NCI-H1436 (cell line): ENCODE measurements around the gene FRMD1.

Experiments
- DNase-seq: peaks from one replicate; lab custom pipeline; 2025; lab: John Stamatoyannopoulos, UW

Gene FRMD1

DNA sequence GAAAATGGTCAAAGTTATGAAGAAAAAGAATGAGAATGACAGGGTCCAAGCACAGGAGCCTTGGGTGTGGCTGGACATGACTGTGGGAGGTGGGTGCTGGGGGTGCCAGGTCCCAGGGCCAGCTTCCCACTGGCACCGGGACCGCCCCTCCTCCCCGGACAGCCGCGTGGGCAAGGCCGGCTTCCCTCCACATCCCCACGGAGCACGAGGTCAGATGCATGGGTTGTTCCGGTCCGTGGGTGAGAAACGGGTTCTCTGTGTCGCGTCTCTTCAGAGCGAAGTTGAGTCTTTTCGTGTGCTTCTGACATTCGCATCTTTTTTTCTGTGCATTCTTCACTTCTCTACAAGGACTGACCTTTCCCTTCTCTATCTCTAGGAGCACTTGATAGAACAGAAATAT is 51.5 kb downstream of the FRMD1 start:
- no peak for DNase-seq

DNA sequence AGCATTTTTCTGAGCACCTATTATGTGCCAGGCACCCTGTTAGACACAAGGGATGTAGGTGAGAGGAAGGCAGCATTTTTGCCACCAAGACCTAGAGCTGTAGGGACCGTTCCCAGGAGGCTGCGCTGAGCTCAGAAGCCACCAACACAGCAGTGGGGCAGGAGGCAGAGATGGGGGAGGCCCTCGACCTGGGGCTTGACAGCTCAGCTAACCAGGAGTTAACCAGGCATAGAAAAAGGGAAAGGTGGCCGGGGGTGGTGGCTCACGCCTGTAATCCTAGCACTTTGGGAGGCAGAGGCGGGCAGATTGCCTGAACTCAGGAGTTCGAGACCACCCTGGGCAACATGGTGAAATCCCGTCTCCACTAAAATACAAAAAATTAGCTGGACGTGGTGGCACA is 52.1 kb downstream of the FRMD1 start:
- DNase-seq, result no peak

DNA sequence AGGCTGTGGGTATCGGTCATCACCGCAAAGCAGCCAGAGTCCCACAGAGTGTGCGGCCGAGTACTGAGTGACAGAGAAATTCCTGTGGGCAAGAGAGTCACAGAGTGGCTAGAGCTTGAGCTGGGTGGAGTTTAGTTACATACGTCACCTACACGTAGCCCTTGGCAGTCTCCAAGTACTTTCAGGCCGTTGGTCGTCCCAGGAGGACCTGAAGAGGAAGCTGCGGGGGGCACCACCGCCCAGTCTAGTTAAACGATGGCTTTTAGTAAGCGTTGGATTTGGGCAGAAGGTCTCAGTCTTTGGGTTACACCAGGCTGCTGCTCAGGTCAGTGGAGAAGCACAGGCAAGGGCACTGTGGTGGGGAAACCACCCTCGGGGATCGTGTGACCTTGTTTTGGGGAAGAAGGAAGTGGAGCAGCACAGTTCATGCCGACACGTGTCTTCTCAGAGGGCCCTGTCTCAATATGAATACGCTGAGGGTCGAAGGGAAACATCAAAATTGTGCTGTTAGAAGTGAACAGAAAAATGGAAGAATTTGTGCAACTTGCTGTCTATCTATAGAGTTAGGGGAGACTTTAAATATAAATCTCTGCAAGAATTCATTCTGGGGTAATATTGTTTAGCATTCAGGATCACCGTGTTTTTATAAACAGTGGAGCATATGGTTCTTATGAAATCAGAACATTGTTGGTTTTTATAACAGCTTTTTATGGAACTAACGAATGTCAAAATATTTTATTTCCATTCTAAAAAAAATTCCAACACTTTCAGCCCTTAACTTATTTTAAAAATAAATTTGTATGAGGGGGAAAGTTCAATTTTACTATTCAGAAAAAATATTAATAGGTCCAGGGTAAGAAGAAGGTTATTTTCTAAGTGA is 52.9 kb downstream of the FRMD1 start:
- DNase-seq, result no peak

DNA sequence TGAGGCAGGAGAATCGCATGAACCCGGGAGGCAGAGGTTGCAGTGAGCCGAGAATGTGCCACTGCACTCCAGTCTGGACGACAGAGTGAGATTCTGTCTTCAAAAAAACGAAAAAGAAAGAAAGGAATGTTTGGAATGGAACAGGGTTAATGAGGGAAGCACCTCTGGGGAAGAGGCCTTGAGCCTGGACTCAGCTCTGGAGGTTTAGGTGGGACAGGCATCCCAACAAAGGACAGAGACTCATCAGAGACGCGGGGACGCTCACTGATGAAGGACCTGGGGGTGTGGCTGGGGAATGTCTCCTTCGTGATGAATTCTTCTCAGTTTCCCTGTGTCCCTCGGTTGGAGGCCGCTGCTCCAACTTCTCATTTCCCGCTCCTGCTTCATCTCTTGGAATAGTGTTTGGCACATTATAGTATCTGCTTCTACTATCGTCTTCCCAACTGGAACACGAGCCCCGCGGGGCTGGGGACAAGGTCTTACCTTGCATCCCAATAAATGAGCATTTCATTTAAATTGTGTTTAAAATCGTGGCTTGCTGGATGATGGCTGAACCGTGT is 54.0 kb downstream of the FRMD1 start:
- no peak for DNase-seq

DNA sequence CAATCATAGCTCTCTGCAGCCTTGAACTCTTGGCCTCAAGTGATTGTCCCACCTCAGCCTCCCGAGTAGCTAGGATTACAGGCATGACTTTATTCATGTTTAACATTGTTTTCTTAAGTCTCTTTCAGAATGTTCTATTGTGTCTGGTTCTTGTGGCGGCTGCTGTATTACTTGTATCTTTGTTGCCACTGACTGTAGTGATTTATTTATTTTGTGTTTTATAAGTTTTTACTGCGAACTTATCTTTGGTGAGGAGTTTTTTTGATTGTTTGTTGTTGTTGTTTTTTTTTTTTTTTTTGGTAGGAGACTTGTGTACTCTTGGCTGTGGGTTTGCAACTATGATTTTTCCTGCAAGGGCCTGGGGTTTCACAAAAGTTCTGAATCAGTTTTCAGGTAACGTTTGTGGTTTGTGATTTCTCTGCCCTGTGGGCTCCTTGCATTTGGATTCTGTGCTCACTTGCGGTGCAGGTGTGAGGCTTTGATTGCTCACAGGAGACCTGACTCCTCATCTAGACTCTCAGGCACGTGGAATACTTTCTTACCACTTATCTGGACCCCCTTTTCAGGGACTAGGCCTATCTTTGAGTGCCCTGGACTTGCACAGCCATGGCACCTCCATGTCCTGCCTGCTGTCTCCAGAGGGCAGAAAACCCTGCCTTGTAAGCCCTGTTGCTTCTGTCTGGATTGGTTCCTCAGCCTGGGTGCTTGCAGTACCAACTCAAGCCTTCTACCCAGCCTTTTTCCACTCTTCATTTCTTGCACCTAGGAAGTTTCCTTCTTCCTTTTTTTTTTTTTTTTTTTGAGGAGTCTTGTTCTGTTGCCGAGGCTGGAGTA is 56.3 kb downstream of the FRMD1 start:
- no peak for DNase-seq

DNA sequence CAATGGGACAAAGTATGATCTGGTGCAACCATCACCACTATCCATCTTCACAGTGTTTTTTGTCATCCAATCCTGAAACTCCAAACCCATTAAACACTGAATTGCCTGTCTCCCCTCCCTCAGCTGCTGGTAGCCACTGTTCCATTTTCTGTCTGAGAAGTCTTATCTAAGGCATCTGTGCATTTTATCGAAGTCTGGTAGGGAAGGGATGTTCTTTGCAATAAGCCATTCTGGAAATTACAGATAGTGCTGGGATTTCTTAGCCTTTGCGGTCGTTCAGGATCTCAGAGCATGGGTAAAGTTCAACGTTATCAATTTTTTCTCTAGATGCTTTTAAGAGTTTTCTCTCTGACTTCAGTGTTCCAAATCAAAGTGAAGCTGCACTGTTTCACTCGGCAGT is 57.4 kb downstream of the FRMD1 start:
- no peak for DNase-seq

DNA sequence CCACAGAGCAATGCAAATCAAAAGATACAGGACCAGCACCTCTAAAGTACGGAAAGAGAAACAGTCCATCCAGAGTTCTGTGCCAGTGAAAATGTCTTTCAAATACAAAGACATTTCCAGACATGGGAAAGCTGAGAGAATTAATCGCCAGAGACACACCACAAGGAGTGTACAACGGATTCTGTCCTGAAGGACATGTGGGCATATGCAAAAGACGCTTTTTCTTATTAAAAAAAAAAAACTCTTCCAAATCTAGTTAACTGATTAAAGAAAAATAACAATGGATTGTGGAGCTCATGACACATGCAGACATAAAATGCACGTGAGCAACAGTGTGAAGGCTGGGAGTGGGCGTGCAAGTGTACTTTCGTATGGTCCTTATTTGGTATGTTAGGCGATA is 58.8 kb downstream of the FRMD1 start:
- DNase-seq, result no peak

DNA sequence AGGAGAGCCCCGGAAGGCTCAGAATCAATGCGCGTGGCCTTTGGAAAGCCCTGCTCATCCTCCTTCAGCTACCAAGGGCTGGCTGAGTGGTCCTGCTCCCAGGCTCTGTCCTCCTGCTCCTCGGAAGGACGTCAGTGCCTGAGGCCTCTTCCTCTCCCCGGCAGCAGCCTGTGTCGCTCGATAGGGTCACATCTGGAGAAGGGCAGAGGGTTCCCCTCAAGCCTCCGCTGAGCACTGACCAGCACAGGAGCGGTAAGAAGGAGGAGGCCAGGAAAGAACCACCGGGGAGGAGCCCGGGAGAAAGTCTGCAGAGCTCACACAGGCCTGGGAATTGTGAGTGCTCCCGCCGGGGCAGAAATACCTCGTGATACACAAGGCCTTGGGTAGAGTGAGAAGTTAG is 60.3 kb downstream of the FRMD1 start:
- DNase-seq, result no peak

DNA sequence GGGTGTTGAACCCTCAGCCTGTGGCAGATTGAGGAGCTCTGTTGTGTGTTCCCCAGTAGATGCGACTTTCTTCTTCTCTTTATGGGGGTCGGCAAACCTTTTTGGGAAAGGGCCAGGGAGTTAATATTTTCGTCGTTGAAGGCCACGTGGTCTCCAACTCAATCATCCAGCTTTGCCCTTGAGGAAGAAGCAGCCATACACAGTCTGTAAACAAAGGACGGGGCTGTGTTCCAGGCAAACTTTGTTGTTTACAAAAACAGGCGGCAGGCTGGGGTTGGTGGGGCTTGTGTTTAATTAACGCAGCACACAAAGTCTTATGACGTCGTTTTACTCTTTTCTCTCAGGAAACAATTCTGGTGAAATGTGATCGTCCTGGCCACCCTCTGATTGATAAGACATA is 61.4 kb downstream of the FRMD1 start:
- DNase-seq, result no peak

DNA sequence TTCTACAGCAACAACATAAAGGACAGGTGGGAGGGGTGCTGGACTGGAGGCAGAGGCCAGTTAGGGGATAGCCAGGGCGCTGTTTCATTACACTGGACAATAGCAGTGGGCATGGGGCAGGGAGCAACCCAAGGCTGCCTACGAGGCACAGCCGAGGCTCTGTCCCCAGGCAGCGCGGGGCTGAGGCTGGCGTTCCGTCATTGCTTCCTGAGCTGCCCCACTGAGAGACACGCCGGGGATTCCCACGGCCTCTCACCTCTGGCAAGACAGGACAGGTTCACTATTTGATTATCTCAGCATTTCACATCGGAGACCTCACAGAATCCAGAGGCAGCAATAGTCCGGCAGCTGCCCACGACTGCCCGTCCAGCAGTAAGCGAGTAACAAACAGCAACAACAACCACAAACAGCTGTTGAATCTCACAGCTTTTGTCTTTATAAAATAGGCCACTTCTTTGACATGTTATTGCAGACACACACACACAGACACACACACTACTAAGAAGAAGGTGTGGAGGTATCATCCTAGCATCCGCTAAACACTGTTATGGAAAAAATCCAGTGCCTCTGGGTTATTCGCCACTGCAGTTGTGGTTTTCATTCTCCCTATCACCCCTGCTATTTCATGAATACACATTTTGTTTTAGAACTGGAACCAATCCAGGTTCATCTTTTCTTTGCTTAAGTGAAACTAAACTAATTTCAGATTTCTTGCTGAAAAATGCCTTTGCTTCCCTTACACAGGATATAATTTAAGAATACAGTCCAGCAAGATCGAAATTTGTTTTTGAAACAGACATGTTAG is 62.1 kb downstream of the FRMD1 start:
- no peak for DNase-seq

DNA sequence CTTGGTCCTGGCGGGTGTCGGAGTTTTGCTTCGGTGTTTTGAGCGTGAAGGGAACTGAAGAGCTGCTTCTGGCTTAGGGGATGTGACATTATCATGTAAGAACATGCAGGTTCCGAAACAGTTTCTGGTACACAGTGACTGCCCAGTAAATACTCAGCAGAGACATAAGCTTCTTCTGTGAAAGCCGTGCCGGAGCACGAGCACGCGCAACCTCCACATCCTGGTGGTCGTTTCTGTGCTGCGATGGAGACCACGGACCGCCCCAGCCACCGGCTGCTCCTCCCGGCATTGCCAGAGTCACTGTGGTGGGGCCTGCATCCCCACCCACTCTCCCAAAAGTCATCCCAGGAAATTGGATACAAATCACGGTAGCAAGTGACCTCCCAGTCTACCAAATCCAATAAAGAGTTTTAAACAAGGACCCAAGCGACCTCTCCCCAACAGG is 62.8 kb downstream of the FRMD1 start:
- DNase-seq, result no peak

DNA sequence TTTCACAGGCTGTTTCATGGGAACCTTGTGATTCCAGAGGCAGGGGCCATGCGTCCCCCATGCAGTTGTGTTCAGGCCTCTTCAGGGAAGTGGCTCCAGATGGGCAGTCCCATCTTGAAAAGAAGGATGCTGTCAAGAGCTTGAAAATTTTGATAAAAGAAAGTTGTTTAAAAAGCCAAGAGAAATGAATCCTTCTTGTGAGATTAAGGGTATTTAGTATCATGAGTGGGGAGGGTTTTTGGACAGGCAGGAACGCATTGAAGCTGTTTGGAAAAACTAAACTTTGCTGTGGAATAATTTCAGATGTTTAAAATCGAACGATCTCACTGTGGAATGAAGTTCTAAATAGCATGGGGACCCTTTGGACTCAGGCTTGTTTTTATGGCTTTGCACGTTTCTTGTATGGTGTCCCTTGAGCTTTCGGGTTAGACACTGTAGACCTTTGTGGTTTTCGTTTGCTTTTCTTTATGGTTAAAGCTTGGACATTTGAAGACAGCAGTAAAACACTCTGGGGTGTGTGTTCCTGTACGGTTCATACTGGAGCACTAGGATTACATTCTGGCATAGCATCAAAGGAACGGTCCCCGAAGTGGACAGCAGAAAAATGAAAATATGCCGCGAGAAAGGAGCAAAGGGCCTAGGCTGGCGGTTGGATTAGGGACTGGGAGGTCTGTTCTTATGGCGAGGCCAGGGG is 63.4 kb downstream of the FRMD1 start:
- DNase-seq, result no peak

DNA sequence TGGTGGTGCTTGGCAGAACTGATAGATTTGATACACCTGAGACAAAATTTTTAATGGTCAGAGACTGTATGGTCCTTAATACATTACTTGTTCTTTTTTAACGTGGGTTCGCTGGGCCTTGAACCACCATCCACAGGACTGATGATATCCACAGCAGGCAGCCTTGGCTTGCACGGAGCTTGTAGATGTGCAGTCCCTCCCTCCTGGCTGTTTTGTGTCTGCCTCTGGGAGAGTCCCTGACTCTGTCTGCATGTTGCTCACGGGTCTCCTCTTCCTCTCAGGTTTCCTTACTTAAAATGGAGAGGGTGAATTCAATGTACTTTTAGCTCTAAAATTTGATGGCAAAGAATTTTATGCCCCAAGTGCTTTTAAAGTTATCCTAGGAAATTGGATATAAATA is 64.0 kb downstream of the FRMD1 start:
- no peak for DNase-seq

DNA sequence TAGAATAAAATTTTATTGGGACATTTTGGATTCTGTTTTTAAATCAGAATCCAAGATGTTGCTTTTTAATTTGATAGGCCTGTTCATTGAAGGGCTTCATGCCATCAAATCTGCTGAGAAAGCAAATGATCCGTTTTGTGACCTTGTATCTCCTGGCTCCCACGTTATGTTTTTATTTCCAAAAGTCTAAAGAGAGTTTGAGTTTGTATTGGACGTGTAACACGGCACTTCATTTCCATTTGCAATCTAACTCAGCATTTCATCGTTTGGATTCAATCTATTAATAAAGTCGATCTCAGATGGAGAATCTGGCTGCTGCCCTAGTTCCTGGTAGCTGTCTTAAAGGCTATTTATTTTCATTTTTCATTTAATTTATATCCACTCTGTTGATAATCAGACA is 64.6 kb downstream of the FRMD1 start:
- DNase-seq, result no peak

DNA sequence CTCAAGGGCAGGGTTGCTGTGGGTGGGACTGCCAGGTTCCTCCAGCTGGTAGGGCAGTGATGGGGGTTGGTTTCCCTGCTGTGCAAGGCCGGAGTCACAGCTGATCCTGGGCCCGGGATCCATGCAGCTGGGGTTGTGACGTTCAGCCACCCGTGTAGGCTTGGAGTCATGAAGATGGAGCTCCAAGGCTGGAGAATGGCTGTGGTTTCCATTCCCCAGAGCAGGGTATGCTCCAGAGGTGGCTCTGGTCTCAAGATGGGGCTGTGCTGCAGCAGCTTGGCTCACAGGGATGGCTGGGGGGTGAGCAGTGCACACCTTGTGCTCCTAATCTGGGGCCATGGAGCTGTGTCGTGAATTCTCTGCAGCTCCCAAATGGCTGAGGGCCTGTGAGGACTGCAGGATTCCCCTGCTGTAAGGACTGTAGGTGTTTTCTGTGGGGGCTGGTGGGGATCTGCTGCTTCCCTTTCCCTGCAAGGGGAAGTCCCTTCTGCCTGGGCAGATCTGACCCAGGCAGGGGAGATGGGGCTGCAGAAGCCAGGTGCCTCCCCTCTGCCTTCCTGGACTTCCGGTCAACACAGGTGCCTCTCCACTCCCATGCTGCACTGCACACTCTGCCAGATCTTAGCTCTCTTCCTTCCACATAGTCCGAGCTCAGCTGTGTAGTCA is 65.6 kb downstream of the FRMD1 start:
- DNase-seq, result no peak

DNA sequence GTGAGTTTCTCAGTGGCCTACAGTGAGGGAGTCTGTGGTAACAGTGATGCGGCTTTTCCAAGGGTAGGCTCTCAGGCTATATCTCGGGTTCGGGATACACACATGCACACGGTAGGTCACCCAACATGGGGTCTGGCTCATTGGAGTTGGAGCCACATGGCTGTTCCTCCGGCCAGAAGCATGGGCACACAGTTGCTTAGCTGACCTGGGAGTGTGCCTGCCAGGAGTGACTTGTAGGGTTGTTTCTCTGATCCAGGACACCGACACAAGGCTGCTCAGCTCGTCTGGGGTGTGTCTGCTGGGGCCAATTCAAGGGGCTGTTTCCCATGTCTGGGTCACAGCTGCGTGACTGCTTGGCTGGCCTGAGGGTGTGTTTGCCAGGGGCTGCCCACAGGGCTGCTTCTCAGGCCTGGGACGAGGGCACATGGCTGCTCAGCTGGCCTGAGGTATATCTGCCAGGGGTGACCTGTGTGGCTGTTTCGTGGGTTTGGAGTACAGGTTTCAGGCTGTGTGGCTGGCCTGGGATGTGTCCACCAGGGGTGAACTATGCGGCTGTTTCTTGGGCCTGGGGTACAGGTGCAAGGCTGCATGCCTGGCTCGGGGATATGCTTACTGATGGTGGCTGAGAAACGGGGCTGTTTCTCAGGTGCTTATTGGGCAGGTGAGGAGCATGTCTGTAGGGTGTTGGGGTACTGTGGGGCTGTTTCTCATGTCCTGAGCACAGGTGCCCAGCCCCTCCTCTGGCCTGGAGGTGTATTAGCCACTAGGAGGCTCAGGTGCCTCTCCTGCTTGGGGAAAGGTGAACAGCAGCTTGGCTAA is 66.4 kb downstream of the FRMD1 start:
- no peak for DNase-seq

DNA sequence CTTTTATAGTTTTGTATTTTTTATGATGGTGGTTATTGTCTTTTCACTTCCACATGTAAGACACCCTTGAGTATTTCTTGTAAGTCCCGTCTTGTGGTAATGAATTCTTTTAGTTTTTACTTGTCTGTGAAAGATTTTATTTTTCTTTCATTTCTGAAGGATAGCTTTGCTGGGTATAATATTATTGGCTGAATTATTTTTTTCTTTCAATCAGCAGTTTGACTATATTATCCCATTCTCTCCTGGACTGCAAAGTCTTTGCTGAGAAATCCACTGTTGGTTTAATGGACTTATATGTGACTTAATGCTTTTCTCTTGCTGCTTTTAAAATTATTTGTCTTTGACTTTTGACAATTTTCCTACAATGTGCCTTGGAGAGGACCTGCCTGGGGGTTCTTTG is 67.7 kb downstream of the FRMD1 start:
- DNase-seq, result no peak

DNA sequence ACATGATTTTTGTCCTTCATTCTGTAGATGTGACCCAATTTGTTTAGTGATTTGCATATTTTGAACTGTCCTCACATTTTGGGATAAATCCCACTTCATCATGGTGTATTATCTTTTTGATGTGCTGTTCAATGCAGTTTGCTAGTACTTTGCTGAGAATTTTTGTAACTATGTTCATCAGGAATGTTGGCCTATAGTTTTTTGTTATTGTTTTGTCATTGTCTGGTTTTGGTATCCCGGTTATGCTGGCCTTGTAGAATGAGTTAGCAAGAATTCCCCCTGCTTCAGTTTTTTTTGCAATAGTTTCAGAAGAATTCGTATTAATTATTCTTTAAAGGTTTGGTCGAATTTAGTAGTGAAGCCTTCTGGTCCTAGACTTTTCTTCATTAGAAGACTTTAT is 69.7 kb downstream of the FRMD1 start:
- no peak for DNase-seq

DNA sequence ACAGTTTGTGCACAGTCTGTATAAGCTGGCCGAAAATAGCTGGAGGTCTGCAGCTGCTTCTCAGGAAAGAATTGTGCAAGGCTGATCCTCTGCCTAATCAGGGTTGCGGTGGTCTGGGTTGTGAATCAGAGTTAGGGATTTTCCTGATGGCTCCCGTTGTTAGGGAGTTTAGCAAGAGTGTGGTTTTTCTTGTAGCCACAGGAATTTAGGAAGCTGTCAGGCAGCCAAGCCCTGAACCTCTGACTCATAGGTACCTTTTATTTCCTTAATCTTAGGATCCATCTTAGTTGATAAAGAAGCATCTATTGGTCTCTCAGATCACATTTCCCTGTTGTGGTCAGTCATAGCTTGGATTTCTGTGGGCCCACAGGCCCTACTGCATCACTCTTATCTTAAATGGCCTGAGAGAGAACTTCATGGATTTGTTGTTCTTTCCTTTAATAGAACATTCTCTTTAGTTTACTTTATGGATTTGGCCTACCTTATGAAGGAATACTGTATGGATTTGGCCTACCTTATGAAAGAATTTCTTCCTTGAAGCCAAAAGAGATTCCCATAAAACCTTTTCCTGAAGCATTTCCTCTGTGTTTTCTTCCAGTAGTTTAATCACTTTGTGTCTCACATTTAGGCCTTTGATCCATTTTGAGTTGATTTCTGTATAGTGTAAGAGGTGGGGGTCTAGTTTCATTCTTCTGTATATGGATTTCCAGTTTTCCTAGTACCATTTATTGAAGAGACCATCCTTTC is 71.2 kb downstream of the FRMD1 start:
- DNase-seq, result no peak
